ENCODE measurements around the gene PNMA8B. TPM values are rescaled to one million over a fixed set of nuclear protein-coding genes. Genes with fewer than 3 reads are reported as not detected.

PNMA8B gene
- total RNA-seq, 2 donors from 2014 or later, result 3.1 to 5.9 TPM

GRCh38 chr19:46515879-46516350 lies 20.2 kb upstream of the PNMA8B start:
- Histone ChIP-seq H3K4me3 (ENCODE audit: low read length) (no peak overlapping the region), H3K36me3 (ENCODE audit: control insufficient read depth, insufficient read depth, low read length) (no peaks in the 10 kb centered on the region), H3K4me1 (ENCODE audit: control insufficient read depth, insufficient read depth, low read length) (no peaks in the 10 kb centered on the region), H3K27me3 (ENCODE audit: control insufficient read depth, insufficient read depth, low read length, poor library complexity, severe bottlenecking) (no peaks in the 10 kb centered on the region), H3K27ac (ENCODE audit: low read depth, low read length) (no peak overlapping the region), H3K9me3 (ENCODE audit: control insufficient read depth, low read length) (peaks cover 7% of the 10 kb centered on the region), H3K9ac (ENCODE audit: extremely low read depth, low read length, poor library complexity, severe bottlenecking) (no peak overlapping the region)
- no peak for DNase-seq
- Mint-ChIP-seq H3K4me1 (no peaks in the 10 kb centered on the region), H3K27me3 (ENCODE audit: insufficient read depth) (peaks cover 7% of the 10 kb centered on the region), H3K36me3 (ENCODE audit: low read depth) (no peaks in the 10 kb centered on the region), H3K4me3 (no peak overlapping the region), H3K27ac (no peak overlapping the region), H3K9me3 (peaks cover 7% of the 10 kb centered on the region)
- TF ChIP-seq, protein P1, sequence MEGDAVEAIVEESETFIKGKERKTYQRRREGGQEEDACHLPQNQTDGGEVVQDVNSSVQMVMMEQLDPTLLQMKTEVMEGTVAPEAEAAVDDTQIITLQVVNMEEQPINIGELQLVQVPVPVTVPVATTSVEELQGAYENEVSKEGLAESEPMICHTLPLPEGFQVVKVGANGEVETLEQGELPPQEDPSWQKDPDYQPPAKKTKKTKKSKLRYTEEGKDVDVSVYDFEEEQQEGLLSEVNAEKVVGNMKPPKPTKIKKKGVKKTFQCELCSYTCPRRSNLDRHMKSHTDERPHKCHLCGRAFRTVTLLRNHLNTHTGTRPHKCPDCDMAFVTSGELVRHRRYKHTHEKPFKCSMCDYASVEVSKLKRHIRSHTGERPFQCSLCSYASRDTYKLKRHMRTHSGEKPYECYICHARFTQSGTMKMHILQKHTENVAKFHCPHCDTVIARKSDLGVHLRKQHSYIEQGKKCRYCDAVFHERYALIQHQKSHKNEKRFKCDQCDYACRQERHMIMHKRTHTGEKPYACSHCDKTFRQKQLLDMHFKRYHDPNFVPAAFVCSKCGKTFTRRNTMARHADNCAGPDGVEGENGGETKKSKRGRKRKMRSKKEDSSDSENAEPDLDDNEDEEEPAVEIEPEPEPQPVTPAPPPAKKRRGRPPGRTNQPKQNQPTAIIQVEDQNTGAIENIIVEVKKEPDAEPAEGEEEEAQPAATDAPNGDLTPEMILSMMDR (conservative IDR thresholded peaks at IDR 0.05), result peak; percentile 83
- 40 to 58% methylated on average over 2 to 6 of the region's 6 CpGs for WGBS, 2 experiments (ENCODE audit: insufficient coverage in 1 of 2, insufficient read length in 1 of 2)

GRCh38 chr19:46515290-46515609 lies 19.6 kb upstream of the PNMA8B start:
- H3K27ac Mint-ChIP-seq, result no peak overlapping the region
- H3K9ac ChIP-seq (ENCODE audit: extremely low read depth, low read length, poor library complexity, severe bottlenecking), result no peak overlapping the region
- no peaks in the 10 kb centered on the region for H3K4me1 Mint-ChIP-seq
- H3K36me3 ChIP-seq (ENCODE audit: control insufficient read depth, insufficient read depth, low read length), result no peaks in the 10 kb centered on the region
- no peak overlapping the region for H3K4me3 Mint-ChIP-seq
- no peak for DNase-seq
- peaks cover 7% of the 10 kb centered on the region for H3K27me3 Mint-ChIP-seq (ENCODE audit: insufficient read depth)
- H3K27ac ChIP-seq (ENCODE audit: low read depth, low read length), result no peak overlapping the region
- no peaks in the 10 kb centered on the region for H3K4me1 ChIP-seq (ENCODE audit: control insufficient read depth, insufficient read depth, low read length)
- TF ChIP-seq, protein P1 (conservative IDR thresholded peaks at IDR 0.05), result no peak
- H3K36me3 Mint-ChIP-seq (ENCODE audit: low read depth), result no peaks in the 10 kb centered on the region
- no peak overlapping the region for H3K4me3 ChIP-seq (ENCODE audit: low read length)
- peaks cover 8% of the 10 kb centered on the region for H3K9me3 ChIP-seq (ENCODE audit: control insufficient read depth, low read length)
- no peaks in the 10 kb centered on the region for H3K27me3 ChIP-seq (ENCODE audit: control insufficient read depth, insufficient read depth, low read length, poor library complexity, severe bottlenecking)
- peaks cover 8% of the 10 kb centered on the region for H3K9me3 Mint-ChIP-seq
- WGBS, 2 experiments (ENCODE audit: insufficient coverage in 1 of 2, insufficient read length in 1 of 2), result 88 to 93% methylated on average over 2 to 3 of the region's 3 CpGs

DNA sequence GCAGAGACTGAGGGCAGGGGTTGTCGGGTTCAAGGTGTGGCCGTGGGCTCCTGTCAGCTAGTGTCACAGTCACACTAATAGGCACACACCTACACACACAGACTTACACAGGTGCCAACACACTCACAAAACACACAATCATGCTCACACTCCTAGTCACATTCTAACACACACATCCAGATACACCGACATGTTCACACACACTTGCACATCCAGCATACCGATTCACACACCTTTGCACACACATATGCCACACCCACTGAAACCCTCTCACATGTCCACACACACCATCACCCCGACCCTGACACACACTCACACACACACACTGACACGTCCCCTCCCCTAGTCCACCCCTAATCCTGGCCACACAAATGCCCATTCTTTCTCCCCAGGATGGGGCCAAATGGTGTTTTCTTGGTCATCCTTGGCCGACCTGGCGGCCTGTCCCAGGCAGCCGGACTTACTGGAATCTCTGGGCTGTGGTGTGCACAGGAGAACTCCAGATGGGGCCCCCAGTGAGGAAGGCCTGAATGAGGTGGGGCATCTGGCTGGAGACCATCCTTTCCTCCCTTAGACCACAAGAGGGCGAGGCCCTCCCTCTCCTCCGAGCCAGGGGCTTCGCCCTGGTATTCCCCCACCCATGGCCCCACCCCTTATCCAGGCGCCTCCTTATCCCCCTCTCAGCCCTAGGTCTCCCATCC lies 19.1 kb upstream of the PNMA8B start:
- H3K4me1 ChIP-seq (ENCODE audit: control insufficient read depth, insufficient read depth, low read length), result no peaks in the 10 kb centered on the region
- no peaks in the 10 kb centered on the region for H3K36me3 Mint-ChIP-seq (ENCODE audit: low read depth)
- peaks cover 8% of the 10 kb centered on the region for H3K9me3 ChIP-seq (ENCODE audit: control insufficient read depth, low read length)
- no peak overlapping the region for H3K4me3 Mint-ChIP-seq
- H3K4me1 Mint-ChIP-seq, result no peaks in the 10 kb centered on the region
- H3K27me3 Mint-ChIP-seq (ENCODE audit: insufficient read depth), result peaks cover 7% of the 10 kb centered on the region
- H3K27me3 ChIP-seq (ENCODE audit: control insufficient read depth, insufficient read depth, low read length, poor library complexity, severe bottlenecking), result no peaks in the 10 kb centered on the region
- peaks cover 8% of the 10 kb centered on the region for H3K9me3 Mint-ChIP-seq
- no peak for DNase-seq
- WGBS, 2 experiments (ENCODE audit: insufficient coverage in 1 of 2, insufficient read length in 1 of 2), result 70 to 85% methylated on average over 6 to 13 of the region's 13 CpGs
- H3K4me3 ChIP-seq (ENCODE audit: low read length), result no peak overlapping the region
- TF ChIP-seq, protein P1 (conservative IDR thresholded peaks at IDR 0.05), result peak; percentile 52
- H3K27ac Mint-ChIP-seq, result no peak overlapping the region
- H3K9ac ChIP-seq (ENCODE audit: extremely low read depth, low read length, poor library complexity, severe bottlenecking), result no peak overlapping the region
- no peaks in the 10 kb centered on the region for H3K36me3 ChIP-seq (ENCODE audit: control insufficient read depth, insufficient read depth, low read length)
- no peak overlapping the region for H3K27ac ChIP-seq (ENCODE audit: low read depth, low read length)
